HG02852 (cell line): ENCODE measurements around the gene CALHM2.
"Not testable (repeated sequence)": the region's sequence is repeated elsewhere in the genome, so short reads cannot be mapped to it uniquely, and the experiment has no call there.

ENCODE experiments used
- ATAC-seq: cut with Tn5 transposase; IDR thresholded peaks from one replicate; pipeline ENCODE4 v1.9.1; 2021; ENCODE audit warnings: mild to moderate bottlenecking, moderate library complexity; ENCODE audit not compliant: unreplicated experiment

Gene CALHM2

DNA sequence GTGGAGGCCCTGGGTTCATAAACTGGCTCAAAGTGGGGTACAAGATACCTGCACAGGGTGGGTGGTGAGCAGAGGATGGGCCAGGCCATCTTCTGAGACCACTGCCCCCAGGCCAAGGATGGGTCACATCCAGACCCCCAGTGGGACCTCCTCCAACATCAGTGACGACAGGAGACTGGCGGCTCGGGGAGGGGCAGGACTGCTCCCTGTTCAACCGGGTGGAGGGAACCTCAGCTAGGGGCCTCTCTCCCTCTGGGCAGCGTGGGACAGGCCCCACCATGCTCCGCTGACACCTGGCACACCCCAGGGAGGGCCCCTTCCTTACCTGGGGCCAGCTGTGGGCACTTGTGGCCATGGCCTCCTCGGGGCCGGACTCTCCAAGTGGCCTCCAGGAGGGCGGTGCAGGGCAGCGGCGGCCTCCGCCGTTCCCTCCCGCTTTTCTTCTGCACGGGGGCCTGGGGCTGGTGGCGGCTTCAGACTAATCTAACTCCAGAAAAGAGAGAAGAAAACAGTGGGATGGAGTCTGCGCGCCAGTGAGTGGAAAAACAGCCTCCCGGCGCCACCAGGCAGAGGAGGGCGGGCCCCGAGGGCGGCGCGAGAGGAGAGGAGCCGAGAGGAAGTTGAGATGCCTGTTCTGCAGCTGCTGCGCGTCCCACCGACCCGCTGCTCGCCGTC is at the start of gene CALHM2:
Gene CALHM2 (minus strand): TSS at position 540 of the 675 bp plus-strand sequence. CDS start 2,429 bp downstream, outside the sequence.
- peak; percentile 66 for ATAC-seq

GRCh38 chr10:103501186-103501585 is 49.0 kb upstream of the CALHM2 start:
- no peak for ATAC-seq

DNA sequence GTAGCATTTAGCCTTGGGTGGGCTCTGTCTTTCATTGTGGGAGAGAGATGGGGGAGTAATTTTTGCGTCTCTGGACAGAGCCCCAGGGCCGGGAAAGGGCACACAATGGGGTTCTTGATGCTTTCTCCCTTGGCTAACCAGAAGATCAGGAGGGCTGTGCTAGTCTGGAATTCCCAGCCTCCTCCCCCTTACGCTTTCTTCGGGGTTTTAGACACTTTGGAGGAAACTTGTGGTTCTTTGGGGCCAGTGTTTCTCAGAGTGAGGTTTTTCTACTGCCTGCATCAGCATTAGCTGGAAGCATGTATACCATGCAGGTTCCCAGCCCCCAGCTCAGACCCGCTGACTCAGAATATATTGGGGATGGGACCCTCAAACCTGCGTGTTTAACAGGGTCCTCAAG is 48.3 kb upstream of the CALHM2 start:
- no peak for ATAC-seq

DNA sequence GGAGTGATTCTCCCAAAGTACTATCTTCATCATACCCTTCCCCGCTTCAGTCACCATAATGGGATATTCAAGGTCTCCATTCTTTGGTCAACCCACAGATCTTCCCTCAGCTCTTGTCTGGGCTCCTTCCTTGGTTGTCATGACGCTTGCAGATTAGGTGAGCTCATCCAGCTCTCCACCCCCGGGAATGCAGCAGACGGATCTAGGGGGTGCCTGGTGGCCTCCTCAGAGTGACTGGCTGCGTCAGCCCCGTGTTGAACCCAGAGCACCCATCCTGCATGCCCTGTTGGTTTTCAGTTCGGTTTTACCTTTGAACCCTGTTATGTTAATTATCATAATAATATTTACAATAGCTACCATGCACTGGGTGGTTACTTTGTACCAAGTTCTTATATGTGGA is 47.7 kb upstream of the CALHM2 start:
- no peak for ATAC-seq

DNA sequence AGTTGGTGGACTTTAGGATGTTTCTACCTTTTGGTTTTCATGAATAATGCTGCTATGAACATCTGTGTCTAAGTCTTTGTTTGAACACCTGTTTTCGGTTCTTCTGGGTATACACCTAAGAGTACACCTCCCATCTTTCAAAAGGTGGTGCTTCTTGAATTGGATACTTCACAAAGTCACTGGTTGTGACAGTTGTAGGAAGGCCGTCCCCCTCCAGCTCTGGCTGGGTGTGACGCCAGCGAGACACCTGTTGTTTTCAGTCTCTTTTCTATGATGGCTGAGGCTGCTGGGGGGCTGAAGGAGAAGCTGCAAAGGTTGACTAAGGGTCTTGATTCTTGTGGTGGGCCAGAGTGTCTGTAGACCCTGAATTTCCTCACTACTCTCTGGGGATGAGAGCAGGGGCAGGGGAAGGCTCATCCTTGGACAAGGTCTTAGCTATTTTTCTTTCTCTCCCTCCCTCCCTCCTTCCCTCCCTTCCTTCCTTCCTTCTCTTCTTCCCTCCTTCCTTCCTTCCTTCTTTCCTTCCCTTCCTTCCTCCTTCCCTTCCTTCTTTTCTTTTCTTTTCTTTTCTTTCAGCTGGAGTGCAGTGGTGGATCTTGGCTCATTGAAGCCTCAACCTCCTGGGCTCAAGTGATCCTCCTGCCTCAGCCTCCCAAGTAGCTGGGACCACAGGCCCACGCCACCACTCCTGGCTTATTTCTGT is 46.9 kb upstream of the CALHM2 start:
- no peak for ATAC-seq

DNA sequence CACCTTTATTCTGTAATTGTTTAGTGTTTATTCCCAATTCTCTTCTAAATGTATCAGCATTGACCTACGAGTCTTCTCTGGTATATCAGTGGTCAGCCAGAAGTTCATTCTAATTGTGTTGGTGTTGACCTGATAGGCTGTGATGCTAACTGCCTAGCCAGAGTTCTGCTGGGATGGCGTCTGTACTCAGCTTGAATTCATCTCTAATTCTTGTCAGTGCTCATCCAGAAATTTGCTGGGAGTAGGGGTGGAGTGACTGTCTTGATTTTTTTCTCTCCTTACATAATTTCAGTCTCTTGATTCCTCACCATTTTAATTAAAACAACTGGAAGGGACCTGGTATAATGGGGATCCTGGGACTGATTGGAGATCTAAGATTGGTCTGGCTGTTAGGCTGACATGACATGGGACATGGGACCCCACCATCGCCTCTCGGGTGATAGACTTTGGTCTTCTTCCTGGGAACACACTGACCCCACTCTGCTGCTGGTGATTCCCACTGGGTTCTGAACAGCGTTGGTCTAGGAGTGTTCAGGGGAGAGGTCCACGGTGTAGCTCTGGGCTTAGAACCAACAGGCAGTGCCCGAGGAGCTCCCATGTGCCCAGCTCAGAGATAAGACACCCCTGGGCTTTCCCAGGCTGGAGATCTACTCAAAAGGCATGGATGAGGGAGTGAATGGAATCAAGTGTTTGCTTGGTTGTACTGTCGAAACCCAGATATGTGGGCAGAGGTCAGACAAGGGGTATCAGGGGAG is 45.2 kb upstream of the CALHM2 start:
- ATAC-seq, result no peak

GRCh38 chr10:103495321-103495720 is 43.2 kb upstream of the CALHM2 start:
- no peak for ATAC-seq

DNA sequence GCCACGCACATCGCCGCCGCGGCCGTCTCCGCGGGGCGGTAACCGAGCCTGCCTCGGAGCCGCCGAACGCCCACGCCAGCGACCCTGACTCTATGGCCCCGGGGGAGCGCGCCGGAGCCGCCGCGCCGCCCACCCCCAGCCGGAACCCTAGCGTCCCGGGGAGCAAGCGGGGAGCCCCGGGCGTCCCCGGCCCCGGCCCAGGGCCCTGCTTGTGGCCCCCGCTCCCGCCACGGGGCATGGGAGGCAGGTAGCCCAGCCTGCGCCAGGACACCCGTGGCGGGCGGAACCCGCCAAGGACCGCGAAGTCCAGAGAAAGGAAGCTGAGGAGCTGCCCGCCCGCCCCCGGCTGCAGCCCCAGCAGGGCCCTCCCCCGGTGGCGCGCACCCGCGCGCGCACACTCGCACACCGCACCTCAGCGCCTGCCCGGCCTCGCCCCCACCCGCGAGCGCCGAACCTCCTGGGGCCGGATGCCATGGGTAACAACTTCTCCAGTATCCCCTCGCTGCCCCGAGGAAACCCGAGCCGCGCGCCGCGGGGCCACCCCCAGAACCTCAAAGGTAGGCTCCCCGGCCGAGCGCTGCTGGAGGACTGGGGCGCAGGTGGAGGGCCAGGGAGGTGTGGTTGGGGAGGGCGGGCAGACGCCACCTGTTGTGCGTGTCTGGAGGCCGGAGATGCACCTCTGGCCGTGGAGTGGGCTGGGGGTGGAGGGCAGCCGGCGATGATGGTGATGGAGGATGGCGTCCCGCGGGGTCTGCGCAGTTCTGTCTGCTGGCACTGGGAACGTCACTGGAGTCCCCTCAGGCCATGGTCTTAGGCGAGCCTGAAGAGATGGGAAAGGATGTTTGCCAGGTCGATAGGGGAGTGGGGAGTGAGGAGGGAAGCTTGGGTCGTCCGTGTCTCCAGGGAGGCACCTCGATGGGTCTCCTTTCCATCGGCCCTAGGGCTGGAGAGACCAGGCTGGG is 42.0 kb upstream of the CALHM2 start:
- ATAC-seq, result no peak

GRCh38 chr10:103493362-103493915 is 41.3 kb upstream of the CALHM2 start, which contains the start of gene NEURL1:
TSS of gene NEURL1 (plus strand) at chr10:103493705. CDS start at chr10:103494388, 683 bp downstream.
- ATAC-seq, result no peak

DNA sequence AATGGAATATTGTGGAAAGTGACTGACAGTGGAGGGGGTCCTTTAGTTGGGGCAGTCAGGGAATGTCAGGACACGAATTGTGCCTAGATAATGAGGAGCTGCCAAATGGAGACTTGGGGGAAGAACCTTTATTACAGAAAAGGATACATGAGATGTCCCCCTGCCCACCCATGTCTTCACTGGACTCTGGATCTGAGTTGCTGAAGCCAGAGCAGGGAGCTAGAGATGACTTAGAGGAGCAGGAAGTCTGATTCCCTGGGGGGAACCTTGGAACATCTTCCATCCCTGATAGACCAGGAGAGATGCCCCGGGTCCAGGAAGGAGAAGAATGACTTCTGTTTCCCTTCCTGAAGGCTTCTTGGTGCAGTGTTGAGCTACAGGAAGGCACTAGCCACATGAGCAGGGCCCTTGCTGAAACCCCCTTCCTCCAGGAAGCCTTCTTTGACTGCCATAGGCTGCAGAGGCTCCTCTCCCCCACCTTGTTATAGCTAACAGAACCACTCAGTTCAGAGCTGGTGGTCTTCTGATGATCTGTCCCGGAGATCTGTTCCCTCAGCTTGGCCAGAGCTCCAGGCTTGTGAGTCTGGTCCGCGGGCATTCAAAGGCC is 40.6 kb upstream of the CALHM2 start:
- ATAC-seq, result no peak

- ATAC-seq, result no peak
Observed at GRCh38 chr10:103491729-103492364, 39.7 kb upstream of the CALHM2 start.

DNA sequence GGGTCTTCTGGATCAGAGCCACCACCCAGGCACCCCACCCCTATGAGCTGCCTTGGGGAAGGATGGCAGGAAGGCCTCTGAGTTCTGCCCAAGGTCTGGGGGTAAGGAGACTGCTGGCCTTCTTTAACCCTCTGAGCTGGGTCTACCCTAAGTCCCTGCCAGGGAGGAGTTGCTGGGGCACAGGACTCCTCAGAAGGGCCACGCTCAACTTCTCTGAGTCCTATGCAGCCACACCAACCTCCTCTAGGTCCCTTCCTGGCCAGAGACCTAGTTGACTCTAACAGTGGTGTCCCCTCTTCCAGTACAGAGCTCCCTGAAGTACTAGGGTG is 38.8 kb upstream of the CALHM2 start:
- peak; percentile 11 for ATAC-seq

GRCh38 chr10:103487410-103487708 is 35.2 kb upstream of the CALHM2 start:
- no peak for ATAC-seq

- ATAC-seq, result not testable (repeated sequence)
Observed at GRCh38 chr10:103486635-103487409, 34.7 kb upstream of the CALHM2 start.

DNA sequence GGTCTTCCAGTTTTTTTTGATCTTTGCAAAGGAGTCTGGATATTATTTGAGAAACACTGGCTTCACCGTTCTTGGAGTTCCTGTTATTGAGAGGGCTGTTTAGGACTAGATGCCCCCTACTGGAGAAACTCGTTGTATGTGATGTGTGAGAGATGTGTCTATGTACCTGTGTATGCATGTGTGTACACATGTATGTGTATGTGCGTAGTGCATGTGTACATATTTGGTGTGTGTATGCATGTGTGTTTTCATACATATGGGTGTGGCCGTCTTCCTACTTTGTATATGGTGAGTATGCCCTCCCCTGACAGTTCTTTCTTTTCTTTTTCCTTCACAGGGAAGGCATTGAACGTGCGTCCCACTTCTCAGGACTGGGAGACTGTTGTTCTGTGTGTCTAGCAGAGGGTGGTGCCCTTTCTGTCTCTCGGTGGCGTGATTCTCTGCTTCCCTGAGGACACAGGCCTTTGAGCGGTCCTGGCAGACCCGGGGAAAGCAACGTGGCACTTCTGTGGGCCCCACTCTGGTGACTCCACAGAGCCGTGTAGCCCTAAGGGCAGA is 29.9 kb upstream of the CALHM2 start:
- ATAC-seq, result no peak

- ATAC-seq, result no peak
Observed at GRCh38 chr10:103480521-103480920, 28.4 kb upstream of the CALHM2 start.

DNA sequence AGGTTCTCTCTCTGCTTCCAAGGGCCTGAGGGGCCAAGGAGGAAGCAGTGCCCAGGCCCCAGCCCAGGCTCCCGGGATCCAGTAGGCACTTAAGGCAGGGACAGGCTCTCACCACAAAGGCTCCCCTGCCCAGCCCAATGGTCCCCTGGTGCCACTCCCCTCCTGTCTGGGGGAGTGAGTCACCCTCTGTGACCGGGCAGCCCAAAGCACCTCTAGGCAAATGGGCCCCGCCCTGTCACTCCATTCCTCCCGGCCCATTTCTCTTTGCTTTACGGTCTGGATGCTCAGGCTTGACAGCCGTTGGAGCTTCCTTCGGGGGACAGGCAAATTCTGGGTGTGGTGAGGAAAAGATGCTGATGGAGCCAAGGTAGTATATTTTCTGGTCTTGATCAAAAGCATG is 27.0 kb upstream of the CALHM2 start, which contains the start of gene CALHM3:
Gene CALHM3 (minus strand): TSS at position 106 of the 400 bp plus-strand sequence. CDS start 208 bp downstream, outside the sequence.
- ATAC-seq, result no peak

- ATAC-seq, result no peak
Observed at GRCh38 chr10:103478671-103479070, 26.5 kb upstream of the CALHM2 start.
